HG02852 (cell line): Measurements from ENCODE around the gene GNRHR.

Experiments
- ATAC-seq: cut with Tn5 transposase; IDR thresholded peaks from one replicate; pipeline ENCODE4 v1.9.1; 2021; ENCODE audit warnings: mild to moderate bottlenecking, moderate library complexity; ENCODE audit not compliant: unreplicated experiment

The GNRHR gene

GRCh38 chr4:67700738-67701516 lies 53.3 kb downstream of the GNRHR start, which contains the start of gene UBA6:
Gene UBA6 (minus strand): TSS chr4:67701155. CDS start chr4:67701119, 36 bp downstream.
- ATAC-seq: peak; percentile 98

GRCh38 chr4:67700116-67700737 lies 54.0 kb downstream of the GNRHR start:
- peak; percentile 3 for ATAC-seq

GRCh38 chr4:67699603-67700002 lies 54.6 kb downstream of the GNRHR start:
- ATAC-seq: no peak

GRCh38 chr4:67697860-67698687 lies 56.1 kb downstream of the GNRHR start:
- ATAC-seq: no peak

- ATAC-seq: no peak
Observed at GRCh38 chr4:67696061-67696460, 58.1 kb downstream of the GNRHR start.

- ATAC-seq: no peak
Observed at GRCh38 chr4:67694662-67695061, 59.5 kb downstream of the GNRHR start.

- ATAC-seq: no peak
Observed at GRCh38 chr4:67691328-67691727, 62.9 kb downstream of the GNRHR start.
